Ishikawa (cell line): Measurements from ENCODE around the gene NAT8.

ENCODE experiments used
- CEBPB ChIP-seq: IDR thresholded peaks from 2 replicates; pipeline ENCODE4 v1.6.1; 2012
- CREB1 ChIP-seq: IDR thresholded peaks from 2 replicates; pipeline ENCODE4 v1.6.1; 2012; ENCODE audit warnings: low read depth
- EGR1 ChIP-seq: IDR thresholded peaks from 2 replicates; pipeline ENCODE4 v1.6.1; 2012
- EP300 ChIP-seq: IDR thresholded peaks from 2 replicates; pipeline ENCODE4 v1.6.1; 2012; ENCODE audit warnings: borderline replicate concordance
- FOXM1 ChIP-seq: IDR thresholded peaks from 2 replicates; pipeline ENCODE4 v1.6.1; 2012; ENCODE audit warnings: low read depth, borderline replicate concordance
- NFIC ChIP-seq: IDR thresholded peaks from 2 replicates; pipeline ENCODE4 v1.6.1; 2012
- RAD21 ChIP-seq: IDR thresholded peaks from 2 replicates; pipeline ENCODE4 v1.6.1; 2012; ENCODE audit warnings: low read depth
- TAF1 ChIP-seq: IDR thresholded peaks from 2 replicates; pipeline ENCODE4 v1.6.1; 2012; ENCODE audit warnings: low read depth, mild to moderate bottlenecking
- TCF12 ChIP-seq: IDR thresholded peaks from 2 replicates; pipeline ENCODE4 v1.6.1; 2012; ENCODE audit warnings: low read depth
- USF1 ChIP-seq: IDR thresholded peaks from 2 replicates; pipeline ENCODE4 v1.6.1; 2012
- ZBTB7A ChIP-seq: IDR thresholded peaks from 2 replicates; pipeline ENCODE4 v1.6.1; 2012; ENCODE audit warnings: low read depth
- TF ChIP-seq, protein P1 (sequence below): IDR thresholded peaks from 2 replicates; pipeline ENCODE4 v1.6.1; 2012; ENCODE audit warnings: low read depth, mild to moderate bottlenecking
- TF ChIP-seq, protein P2 (sequence below): IDR thresholded peaks from 2 replicates; pipeline ENCODE4 v1.6.1; 2012

The NAT8 gene

GRCh38 chr2:73601780-73602179 is 40.4 kb downstream of the NAT8 start:
- TF ChIP-seq CREB1 (no peak), CEBPB (no peak), EGR1 (no peak), TCF12 (no peak), USF1 (no peak), ZBTB7A (no peak)

DNA sequence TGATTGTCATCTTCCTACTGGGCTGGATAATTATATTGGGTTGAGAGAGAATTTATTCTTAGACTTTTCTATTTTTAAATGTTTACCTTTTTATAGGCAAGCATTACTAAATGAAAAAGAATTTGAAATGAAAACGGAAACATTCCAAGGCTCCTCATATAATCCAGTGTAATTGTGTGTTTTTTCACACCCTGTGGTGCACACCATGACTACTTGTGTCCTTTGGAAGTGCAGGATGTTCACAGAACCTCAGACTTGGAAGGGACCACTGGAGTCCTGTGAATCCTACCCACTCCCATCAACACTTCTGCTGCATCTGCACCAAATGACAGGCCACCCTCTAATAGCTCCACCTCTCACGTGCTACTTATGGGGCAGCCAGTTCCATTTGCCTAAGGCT is 48.0 kb downstream of the NAT8 start:
- no peak for TF ChIP-seq USF1
- no peak for TF ChIP-seq EP300
- no peak for TF ChIP-seq EGR1
- TF ChIP-seq, protein P1, sequence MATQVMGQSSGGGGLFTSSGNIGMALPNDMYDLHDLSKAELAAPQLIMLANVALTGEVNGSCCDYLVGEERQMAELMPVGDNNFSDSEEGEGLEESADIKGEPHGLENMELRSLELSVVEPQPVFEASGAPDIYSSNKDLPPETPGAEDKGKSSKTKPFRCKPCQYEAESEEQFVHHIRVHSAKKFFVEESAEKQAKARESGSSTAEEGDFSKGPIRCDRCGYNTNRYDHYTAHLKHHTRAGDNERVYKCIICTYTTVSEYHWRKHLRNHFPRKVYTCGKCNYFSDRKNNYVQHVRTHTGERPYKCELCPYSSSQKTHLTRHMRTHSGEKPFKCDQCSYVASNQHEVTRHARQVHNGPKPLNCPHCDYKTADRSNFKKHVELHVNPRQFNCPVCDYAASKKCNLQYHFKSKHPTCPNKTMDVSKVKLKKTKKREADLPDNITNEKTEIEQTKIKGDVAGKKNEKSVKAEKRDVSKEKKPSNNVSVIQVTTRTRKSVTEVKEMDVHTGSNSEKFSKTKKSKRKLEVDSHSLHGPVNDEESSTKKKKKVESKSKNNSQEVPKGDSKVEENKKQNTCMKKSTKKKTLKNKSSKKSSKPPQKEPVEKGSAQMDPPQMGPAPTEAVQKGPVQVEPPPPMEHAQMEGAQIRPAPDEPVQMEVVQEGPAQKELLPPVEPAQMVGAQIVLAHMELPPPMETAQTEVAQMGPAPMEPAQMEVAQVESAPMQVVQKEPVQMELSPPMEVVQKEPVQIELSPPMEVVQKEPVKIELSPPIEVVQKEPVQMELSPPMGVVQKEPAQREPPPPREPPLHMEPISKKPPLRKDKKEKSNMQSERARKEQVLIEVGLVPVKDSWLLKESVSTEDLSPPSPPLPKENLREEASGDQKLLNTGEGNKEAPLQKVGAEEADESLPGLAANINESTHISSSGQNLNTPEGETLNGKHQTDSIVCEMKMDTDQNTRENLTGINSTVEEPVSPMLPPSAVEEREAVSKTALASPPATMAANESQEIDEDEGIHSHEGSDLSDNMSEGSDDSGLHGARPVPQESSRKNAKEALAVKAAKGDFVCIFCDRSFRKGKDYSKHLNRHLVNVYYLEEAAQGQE, result no peak
- TF ChIP-seq CEBPB, result no peak
- no peak for TF ChIP-seq TAF1
- TF ChIP-seq CREB1, result no peak
- no peak for TF ChIP-seq RAD21
- no peak for TF ChIP-seq FOXM1
- TF ChIP-seq TCF12, result no peak
- TF ChIP-seq, protein P2, sequence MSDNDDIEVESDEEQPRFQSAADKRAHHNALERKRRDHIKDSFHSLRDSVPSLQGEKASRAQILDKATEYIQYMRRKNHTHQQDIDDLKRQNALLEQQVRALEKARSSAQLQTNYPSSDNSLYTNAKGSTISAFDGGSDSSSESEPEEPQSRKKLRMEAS, result no peak

GRCh38 chr2:73593680-73594079 is 48.5 kb downstream of the NAT8 start:
- TF ChIP-seq NFIC (no peak), RAD21 (no peak), CEBPB (no peak), TCF12 (no peak)
- TF ChIP-seq, protein P1, result no peak
